ENCODE data around the gene SETDB2.

DNA sequence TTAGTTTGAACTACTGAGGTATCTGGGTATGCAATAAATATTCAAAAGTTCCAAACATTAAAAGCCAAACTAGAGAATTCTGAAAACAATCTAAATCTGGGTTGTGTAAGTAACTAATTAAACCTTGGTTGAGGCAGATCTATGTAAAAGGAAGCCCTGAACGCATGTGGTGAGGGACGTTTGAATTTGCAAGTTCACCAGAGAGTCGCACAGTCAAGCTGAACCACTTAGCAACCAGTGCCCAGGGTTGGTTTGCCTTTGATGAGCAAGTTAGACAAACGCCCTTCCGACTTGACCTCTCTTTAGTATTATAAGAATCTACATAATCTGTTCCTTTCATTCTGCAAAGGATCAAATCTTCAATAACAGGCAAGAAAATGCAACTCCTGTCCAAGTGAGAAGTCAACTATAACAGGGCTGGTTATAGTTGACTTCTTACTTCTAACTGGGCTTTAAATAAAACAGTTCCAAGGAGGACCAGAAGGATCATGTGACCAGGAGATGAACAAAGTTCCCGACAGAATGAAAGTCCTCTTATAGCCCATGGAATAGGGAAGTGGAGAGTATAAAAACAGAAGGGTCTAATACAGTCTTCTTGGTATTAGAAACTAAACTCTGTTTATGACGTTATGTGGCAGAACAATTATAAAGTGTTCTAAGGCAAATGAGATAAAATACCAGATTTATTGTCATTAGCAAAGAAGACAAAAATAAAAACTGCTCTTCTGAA lies 92.2 kb downstream of the SETDB2 start:
- TF ChIP-seq POLR2AphosphoS5 (IDR thresholded peaks at IDR 0.05): no peak
- TF ChIP-seq, protein P1, sequence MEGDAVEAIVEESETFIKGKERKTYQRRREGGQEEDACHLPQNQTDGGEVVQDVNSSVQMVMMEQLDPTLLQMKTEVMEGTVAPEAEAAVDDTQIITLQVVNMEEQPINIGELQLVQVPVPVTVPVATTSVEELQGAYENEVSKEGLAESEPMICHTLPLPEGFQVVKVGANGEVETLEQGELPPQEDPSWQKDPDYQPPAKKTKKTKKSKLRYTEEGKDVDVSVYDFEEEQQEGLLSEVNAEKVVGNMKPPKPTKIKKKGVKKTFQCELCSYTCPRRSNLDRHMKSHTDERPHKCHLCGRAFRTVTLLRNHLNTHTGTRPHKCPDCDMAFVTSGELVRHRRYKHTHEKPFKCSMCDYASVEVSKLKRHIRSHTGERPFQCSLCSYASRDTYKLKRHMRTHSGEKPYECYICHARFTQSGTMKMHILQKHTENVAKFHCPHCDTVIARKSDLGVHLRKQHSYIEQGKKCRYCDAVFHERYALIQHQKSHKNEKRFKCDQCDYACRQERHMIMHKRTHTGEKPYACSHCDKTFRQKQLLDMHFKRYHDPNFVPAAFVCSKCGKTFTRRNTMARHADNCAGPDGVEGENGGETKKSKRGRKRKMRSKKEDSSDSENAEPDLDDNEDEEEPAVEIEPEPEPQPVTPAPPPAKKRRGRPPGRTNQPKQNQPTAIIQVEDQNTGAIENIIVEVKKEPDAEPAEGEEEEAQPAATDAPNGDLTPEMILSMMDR (IDR thresholded peaks at IDR 0.05; ENCODE audit: poor library complexity, severe bottlenecking): no peak
- TF ChIP-seq, protein P2, sequence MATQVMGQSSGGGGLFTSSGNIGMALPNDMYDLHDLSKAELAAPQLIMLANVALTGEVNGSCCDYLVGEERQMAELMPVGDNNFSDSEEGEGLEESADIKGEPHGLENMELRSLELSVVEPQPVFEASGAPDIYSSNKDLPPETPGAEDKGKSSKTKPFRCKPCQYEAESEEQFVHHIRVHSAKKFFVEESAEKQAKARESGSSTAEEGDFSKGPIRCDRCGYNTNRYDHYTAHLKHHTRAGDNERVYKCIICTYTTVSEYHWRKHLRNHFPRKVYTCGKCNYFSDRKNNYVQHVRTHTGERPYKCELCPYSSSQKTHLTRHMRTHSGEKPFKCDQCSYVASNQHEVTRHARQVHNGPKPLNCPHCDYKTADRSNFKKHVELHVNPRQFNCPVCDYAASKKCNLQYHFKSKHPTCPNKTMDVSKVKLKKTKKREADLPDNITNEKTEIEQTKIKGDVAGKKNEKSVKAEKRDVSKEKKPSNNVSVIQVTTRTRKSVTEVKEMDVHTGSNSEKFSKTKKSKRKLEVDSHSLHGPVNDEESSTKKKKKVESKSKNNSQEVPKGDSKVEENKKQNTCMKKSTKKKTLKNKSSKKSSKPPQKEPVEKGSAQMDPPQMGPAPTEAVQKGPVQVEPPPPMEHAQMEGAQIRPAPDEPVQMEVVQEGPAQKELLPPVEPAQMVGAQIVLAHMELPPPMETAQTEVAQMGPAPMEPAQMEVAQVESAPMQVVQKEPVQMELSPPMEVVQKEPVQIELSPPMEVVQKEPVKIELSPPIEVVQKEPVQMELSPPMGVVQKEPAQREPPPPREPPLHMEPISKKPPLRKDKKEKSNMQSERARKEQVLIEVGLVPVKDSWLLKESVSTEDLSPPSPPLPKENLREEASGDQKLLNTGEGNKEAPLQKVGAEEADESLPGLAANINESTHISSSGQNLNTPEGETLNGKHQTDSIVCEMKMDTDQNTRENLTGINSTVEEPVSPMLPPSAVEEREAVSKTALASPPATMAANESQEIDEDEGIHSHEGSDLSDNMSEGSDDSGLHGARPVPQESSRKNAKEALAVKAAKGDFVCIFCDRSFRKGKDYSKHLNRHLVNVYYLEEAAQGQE (IDR thresholded peaks at IDR 0.05; ENCODE audit: borderline replicate concordance): no peak
